Fibroblast of pulmonary artery (primary cell): Measurements from ENCODE around the gene USP20.

Experiments
- DNase-seq: peaks from one replicate; pipeline ENCODE4 v3.0.0-alpha.2; 2010; ENCODE audit warnings: low read depth
- H3K4me3 ChIP-seq: replicated peaks from 2 replicates; pipeline ENCODE4 v1.5.1; 2011; ENCODE audit warnings: low read depth, mild to moderate bottlenecking, control low read depth, low read length, moderate library complexity
- CTCF ChIP-seq: IDR thresholded peaks from 2 replicates; pipeline ENCODE4 v1.5.1; 2011; ENCODE audit warnings: mild to moderate bottlenecking, control low read depth, low read length, inconsistent platforms; ENCODE audit errors: missing control alignments

Gene USP20

GRCh38 chr9:129867136-129868022 is 32.1 kb downstream of the USP20 start:
- TF ChIP-seq CTCF, result no peak
- no peak for DNase-seq
- H3K4me3 ChIP-seq, result no peak overlapping the region

GRCh38 chr9:129868023-129868871 is 33.0 kb downstream of the USP20 start:
- TF ChIP-seq CTCF, result no peak
- H3K4me3 ChIP-seq, result no peak overlapping the region
- DNase-seq, result no peak

- DNase-seq, result no peak
- no peak overlapping the region for H3K4me3 ChIP-seq
- TF ChIP-seq CTCF, result no peak
Measured at GRCh38 chr9:129868872-129869486, 33.7 kb downstream of the USP20 start.

GRCh38 chr9:129869585-129870501 is 34.6 kb downstream of the USP20 start:
- no peak for TF ChIP-seq CTCF
- no peak for DNase-seq
- H3K4me3 ChIP-seq, result no peak overlapping the region

- TF ChIP-seq CTCF, result no peak
- no peak overlapping the region for H3K4me3 ChIP-seq
- no peak for DNase-seq
Measured at GRCh38 chr9:129871046-129871445, 35.8 kb downstream of the USP20 start.
